Right ventricle myocardium inferior (tissue), 1 donor: ENCODE data around the gene PAM. TPM values are rescaled to one million over a fixed set of nuclear protein-coding genes. Genes with fewer than 3 reads are reported as not detected.
A peak's percentile ranks its signal among the peaks of the same experiment; 100 is the strongest.

ENCODE experiments used
- ATAC-seq: fragments of 200-7000 bp; cut with Tn5 transposase; one replicate; pipeline ENCODE4 v1.9.1; 2020; ENCODE audit warnings: mild to moderate bottlenecking, moderate library complexity
- DNase-seq: peaks from one replicate; pipeline ENCODE4 v3.0.0; 2021; ENCODE audit errors: missing footprints
- intact Hi-C: fragments of 100-400 bp; cut with DNase I; formaldehyde crosslinking; loops from one replicate; pipeline ENCODE4 v1.11.0; 2022
- total RNA-seq: library from RNA; stranded (reverse); fragmentation: NEBNext Ultra II Directional; extraction: Animal tissue kit (Norgen Biotek cat#: 25700); gene quantifications from one replicate; pipeline ENCODE4 v1.2.1, GENCODE V29; 2021
- donor health status: DM: no; HTN: yes; CAD: no; lungs with severe emphysema.

The PAM gene
- total RNA-seq, 1 donor from 2014 or later, result 959 TPM

GRCh38 chr5:102833146-102833545, 78.0 kb downstream of the PAM start:
- no peak for ATAC-seq
- intact Hi-C loops, result no loop called here
- DNase-seq, result no peak

- DNase-seq (no peak), ATAC-seq (no peak)
- intact Hi-C loops, result no loop called here
Measured at GRCh38 chr5:102834438-102834964, 79.4 kb downstream of the PAM start.

GRCh38 chr5:102835717-102836116, 80.6 kb downstream of the PAM start:
- DNase-seq, result no peak
- ATAC-seq, result no peak
- intact Hi-C loops, result no loop called here

GRCh38 chr5:102841021-102841420, 85.9 kb downstream of the PAM start:
- ATAC-seq (no peak), DNase-seq (no peak)
- intact Hi-C loops, result no loop called here

GRCh38 chr5:102843997-102844396, 88.9 kb downstream of the PAM start:
- intact Hi-C loops, result no loop called here
- DNase-seq, result no peak
- no peak for ATAC-seq

GRCh38 chr5:102845041-102845440, 89.9 kb downstream of the PAM start:
- intact Hi-C loops, result no loop called here
- ATAC-seq (no peak), DNase-seq (no peak)

GRCh38 chr5:102850503-102850902, 95.4 kb downstream of the PAM start:
- no peak for ATAC-seq
- intact Hi-C loops, result no loop called here
- DNase-seq, result no peak

- intact Hi-C loops, result no loop called here
- DNase-seq, result no peak
- no peak for ATAC-seq
Measured at GRCh38 chr5:102853680-102854079, 98.6 kb downstream of the PAM start.

- intact Hi-C loops, result no loop called here
- ATAC-seq (no peak), DNase-seq (no peak)
Measured at GRCh38 chr5:102855681-102856388, 100.7 kb downstream of the PAM start.

- ATAC-seq (no peak), DNase-seq (no peak)
- intact Hi-C loops, result no loop called here
Measured at GRCh38 chr5:102856389-102856777, 101.3 kb downstream of the PAM start.

GRCh38 chr5:102857076-102857818, 102.1 kb downstream of the PAM start:
- peak; percentile 88 for ATAC-seq
- no peak for DNase-seq
- intact Hi-C loops, result no loop called here

- DNase-seq, result peak; percentile 32
- intact Hi-C loops, result no loop called here
- no peak for ATAC-seq
Measured at GRCh38 chr5:102858221-102858620, 103.1 kb downstream of the PAM start.

- ATAC-seq, result no peak
- no peak for DNase-seq
- intact Hi-C loops, result no loop called here
Measured at GRCh38 chr5:102858808-102859207, 103.7 kb downstream of the PAM start.

- intact Hi-C loops, result loop anchor here (5.0 kb wide), 1 partner anchor 38 kb away; no protein-coding TSS in a partner anchor
- no peak for ATAC-seq
Measured at GRCh38 chr5:102860035-102860434, 104.9 kb downstream of the PAM start.

GRCh38 chr5:102863058-102863457, 108.0 kb downstream of the PAM start:
- no peak for ATAC-seq
- no peak for DNase-seq
- intact Hi-C loops, result loop anchor here (5.0 kb wide), 1 partner anchor 41 kb away; no protein-coding TSS in a partner anchor

More at GRCh38 chr5:102860035-102860434, 104.9 kb downstream of the PAM start:
- DNase-seq, result no peak

- ATAC-seq, result no peak
- DNase-seq, result no peak
- intact Hi-C loops, result loop anchor here (2.0 to 5.0 kb wide), 2 partner anchors 42 to 67 kb away; no protein-coding TSS in a partner anchor
Measured at GRCh38 chr5:102863764-102864560, 108.9 kb downstream of the PAM start.

GRCh38 chr5:102865171-102865509, 110.0 kb downstream of the PAM start:
- intact Hi-C loops, result loop anchor here (2.0 to 5.0 kb wide), 2 partner anchors 57 to 68 kb away; no protein-coding TSS in a partner anchor
- ATAC-seq, result no peak
- DNase-seq, result no peak

- ATAC-seq (peak; percentile 93), DNase-seq (peak; percentile 86)
- intact Hi-C loops, result loop anchor here (2.0 to 5.0 kb wide), 3 partner anchors 57 to 83 kb away; no protein-coding TSS in a partner anchor
Measured at GRCh38 chr5:102865510-102866236, 110.6 kb downstream of the PAM start.
